H1 (cell line): ENCODE measurements around the gene KATNBL1. TPM values are rescaled to one million over a fixed set of nuclear protein-coding genes. Genes with fewer than 3 reads are reported as not detected.

Source experiments
- polyA plus RNA-seq, 7 experiments: library from polyadenylated mRNA; depleted of rRNA in 3 of 7; stranded (reverse) in 5 of 7; unstranded in 2 of 7; fragments of >200 nt in 5 of 7; fragments of 200-250 nt in 2 of 7; gene quantifications; 1 replicate in 5 of 7; 2 replicates in 1 of 7; 4 replicates in 1 of 7; pipeline versions ENCODE4 v1.2.1 to v1.2.3, GENCODE V29; 2011 to 2013; ENCODE audit warnings: missing spikeins in 2 of 7, mixed read lengths in 2 of 7
- total RNA-seq: library from RNA; stranded (reverse); fragmentation: NEBNext Ultra II Directional; extraction: Animal tissue kit (Norgen Biotek cat#: 25700); gene quantifications from 2 replicates; pipeline ENCODE4 v1.2.1, GENCODE V29; 2021
- TF ChIP-seq, protein P1 (sequence below): fragments of 300-600 bp; sonication (generic); IDR thresholded peaks from 2 replicates; pipeline ENCODE4 v1.7.1; 2012; ENCODE audit warnings: low read length, moderate library complexity, mild to moderate bottlenecking, inconsistent platforms; ENCODE audit not compliant: insufficient replicate concordance
- TF ChIP-seq, protein P2 (sequence below): IDR thresholded peaks from 2 replicates; pipeline ENCODE4 v1.6.1; 2011; ENCODE audit warnings: low read length, improper control_type of control experiment
- TF ChIP-seq, protein P3 (sequence below): IDR thresholded peaks from 2 replicates; pipeline ENCODE4 v1.6.1; 2012; ENCODE audit warnings: inconsistent platforms

The KATNBL1 gene
- total and polyA plus RNA-seq, 2 of the 8 experiments (the other 6 are each of a cell fraction or from before 2014, with no cell fraction given) = 14.2 to 51.4 TPM

DNA sequence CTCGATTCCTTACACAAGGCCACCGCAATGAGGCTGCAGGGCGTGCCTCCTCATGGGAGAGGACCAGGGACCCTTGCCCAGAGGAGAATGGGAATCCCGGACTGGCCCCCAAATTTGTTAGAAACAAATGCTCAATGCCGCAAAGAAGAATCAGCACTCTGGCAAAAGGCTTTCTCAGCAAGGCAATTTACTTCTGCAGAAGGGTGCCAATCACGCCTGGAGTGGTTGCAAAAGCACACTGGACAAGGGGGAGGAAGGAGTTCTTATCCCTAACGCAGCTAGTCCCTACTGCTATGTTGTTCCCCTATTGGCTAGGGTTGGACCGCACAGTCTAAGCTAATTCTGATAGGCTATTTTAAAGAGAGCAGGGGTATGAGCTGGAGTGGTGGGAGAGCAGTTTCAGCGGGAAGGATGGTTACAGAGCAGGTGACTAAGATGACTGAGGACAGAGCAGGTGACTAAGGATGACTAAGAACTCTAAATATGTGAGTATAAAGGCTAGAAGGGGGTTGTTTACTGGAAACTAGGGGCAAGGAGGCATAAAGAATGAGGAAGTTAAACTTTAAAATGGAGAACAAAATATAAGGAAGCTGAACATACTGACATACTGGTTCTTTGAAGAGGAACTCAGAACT lies 48.5 kb downstream of the KATNBL1 start (continued):
- TF ChIP-seq, protein P1, sequence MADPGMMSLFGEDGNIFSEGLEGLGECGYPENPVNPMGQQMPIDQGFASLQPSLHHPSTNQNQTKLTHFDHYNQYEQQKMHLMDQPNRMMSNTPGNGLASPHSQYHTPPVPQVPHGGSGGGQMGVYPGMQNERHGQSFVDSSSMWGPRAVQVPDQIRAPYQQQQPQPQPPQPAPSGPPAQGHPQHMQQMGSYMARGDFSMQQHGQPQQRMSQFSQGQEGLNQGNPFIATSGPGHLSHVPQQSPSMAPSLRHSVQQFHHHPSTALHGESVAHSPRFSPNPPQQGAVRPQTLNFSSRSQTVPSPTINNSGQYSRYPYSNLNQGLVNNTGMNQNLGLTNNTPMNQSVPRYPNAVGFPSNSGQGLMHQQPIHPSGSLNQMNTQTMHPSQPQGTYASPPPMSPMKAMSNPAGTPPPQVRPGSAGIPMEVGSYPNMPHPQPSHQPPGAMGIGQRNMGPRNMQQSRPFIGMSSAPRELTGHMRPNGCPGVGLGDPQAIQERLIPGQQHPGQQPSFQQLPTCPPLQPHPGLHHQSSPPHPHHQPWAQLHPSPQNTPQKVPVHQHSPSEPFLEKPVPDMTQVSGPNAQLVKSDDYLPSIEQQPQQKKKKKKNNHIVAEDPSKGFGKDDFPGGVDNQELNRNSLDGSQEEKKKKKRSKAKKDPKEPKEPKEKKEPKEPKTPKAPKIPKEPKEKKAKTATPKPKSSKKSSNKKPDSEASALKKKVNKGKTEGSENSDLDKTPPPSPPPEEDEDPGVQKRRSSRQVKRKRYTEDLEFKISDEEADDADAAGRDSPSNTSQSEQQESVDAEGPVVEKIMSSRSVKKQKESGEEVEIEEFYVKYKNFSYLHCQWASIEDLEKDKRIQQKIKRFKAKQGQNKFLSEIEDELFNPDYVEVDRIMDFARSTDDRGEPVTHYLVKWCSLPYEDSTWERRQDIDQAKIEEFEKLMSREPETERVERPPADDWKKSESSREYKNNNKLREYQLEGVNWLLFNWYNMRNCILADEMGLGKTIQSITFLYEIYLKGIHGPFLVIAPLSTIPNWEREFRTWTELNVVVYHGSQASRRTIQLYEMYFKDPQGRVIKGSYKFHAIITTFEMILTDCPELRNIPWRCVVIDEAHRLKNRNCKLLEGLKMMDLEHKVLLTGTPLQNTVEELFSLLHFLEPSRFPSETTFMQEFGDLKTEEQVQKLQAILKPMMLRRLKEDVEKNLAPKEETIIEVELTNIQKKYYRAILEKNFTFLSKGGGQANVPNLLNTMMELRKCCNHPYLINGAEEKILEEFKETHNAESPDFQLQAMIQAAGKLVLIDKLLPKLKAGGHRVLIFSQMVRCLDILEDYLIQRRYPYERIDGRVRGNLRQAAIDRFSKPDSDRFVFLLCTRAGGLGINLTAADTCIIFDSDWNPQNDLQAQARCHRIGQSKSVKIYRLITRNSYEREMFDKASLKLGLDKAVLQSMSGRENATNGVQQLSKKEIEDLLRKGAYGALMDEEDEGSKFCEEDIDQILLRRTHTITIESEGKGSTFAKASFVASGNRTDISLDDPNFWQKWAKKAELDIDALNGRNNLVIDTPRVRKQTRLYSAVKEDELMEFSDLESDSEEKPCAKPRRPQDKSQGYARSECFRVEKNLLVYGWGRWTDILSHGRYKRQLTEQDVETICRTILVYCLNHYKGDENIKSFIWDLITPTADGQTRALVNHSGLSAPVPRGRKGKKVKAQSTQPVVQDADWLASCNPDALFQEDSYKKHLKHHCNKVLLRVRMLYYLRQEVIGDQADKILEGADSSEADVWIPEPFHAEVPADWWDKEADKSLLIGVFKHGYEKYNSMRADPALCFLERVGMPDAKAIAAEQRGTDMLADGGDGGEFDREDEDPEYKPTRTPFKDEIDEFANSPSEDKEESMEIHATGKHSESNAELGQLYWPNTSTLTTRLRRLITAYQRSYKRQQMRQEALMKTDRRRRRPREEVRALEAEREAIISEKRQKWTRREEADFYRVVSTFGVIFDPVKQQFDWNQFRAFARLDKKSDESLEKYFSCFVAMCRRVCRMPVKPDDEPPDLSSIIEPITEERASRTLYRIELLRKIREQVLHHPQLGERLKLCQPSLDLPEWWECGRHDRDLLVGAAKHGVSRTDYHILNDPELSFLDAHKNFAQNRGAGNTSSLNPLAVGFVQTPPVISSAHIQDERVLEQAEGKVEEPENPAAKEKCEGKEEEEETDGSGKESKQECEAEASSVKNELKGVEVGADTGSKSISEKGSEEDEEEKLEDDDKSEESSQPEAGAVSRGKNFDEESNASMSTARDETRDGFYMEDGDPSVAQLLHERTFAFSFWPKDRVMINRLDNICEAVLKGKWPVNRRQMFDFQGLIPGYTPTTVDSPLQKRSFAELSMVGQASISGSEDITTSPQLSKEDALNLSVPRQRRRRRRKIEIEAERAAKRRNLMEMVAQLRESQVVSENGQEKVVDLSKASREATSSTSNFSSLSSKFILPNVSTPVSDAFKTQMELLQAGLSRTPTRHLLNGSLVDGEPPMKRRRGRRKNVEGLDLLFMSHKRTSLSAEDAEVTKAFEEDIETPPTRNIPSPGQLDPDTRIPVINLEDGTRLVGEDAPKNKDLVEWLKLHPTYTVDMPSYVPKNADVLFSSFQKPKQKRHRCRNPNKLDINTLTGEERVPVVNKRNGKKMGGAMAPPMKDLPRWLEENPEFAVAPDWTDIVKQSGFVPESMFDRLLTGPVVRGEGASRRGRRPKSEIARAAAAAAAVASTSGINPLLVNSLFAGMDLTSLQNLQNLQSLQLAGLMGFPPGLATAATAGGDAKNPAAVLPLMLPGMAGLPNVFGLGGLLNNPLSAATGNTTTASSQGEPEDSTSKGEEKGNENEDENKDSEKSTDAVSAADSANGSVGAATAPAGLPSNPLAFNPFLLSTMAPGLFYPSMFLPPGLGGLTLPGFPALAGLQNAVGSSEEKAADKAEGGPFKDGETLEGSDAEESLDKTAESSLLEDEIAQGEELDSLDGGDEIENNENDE = no peak
- TF ChIP-seq, protein P2, sequence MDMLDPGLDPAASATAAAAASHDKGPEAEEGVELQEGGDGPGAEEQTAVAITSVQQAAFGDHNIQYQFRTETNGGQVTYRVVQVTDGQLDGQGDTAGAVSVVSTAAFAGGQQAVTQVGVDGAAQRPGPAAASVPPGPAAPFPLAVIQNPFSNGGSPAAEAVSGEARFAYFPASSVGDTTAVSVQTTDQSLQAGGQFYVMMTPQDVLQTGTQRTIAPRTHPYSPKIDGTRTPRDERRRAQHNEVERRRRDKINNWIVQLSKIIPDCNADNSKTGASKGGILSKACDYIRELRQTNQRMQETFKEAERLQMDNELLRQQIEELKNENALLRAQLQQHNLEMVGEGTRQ = no peak
- TF ChIP-seq, protein P3, sequence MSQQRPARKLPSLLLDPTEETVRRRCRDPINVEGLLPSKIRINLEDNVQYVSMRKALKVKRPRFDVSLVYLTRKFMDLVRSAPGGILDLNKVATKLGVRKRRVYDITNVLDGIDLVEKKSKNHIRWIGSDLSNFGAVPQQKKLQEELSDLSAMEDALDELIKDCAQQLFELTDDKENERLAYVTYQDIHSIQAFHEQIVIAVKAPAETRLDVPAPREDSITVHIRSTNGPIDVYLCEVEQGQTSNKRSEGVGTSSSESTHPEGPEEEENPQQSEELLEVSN = peak; percentile 30; the same call in 1 of the 2 replicates
